ENCODE measurements around the gene DUOX2.

The DUOX2 gene

GRCh38 chr15:45161666-45162065 is 47.7 kb upstream of the DUOX2 start (continued):
- TF ChIP-seq MZF1 (tag by site-specific recombination; IDR thresholded peaks at IDR 0.05; ENCODE audit: borderline replicate concordance) (no peak), ZNF48 (tag by site-specific recombination; IDR thresholded peaks at IDR 0.05) (no peak), ZNF555 (tag by site-specific recombination; conservative IDR thresholded peaks at IDR 0.05) (no peak)

- Histone ChIP-seq H3K36me3 (ENCODE audit: control insufficient read depth in 2 of 2, insufficient read depth in 1 of 2, low read length in 2 of 2) (no peaks in the 10 kb centered on the region), H3K27ac (ENCODE audit: extremely low read depth, low read depth, low read length) (no peak overlapping the region), H3K9me3 (ENCODE audit: control insufficient read depth, insufficient read depth, low read depth, low read length) (no peaks in the 10 kb centered on the region), H3K4me3 (ENCODE audit: low read depth, low read length) (no peak overlapping the region), H3K4me1 (ENCODE audit: control insufficient read depth, insufficient read depth, low read length) (no peaks in the 10 kb centered on the region)
- ChIA-PET POLR2A (interaction anchor here (0.8 kb wide), 1 partner anchor 30 kb away, joined by 3 read pairs; the partner anchor contains the start of gene SHF), CTCF (interaction anchor here (0.6 to 1.7 kb wide), 4 partner anchors 31 to 115 kb away, joined by 3 to 6 read pairs (median 4); no protein-coding TSS in a partner anchor)
- no peak for TF ChIP-seq ZNF521 (tag by site-specific recombination; IDR thresholded peaks at IDR 0.05)
- TF ChIP-seq ZBTB21 (tag by site-specific recombination; IDR thresholded peaks at IDR 0.05), result peak; percentile 54
- no peak for TF ChIP-seq ZNF10 (tag by site-specific recombination; IDR thresholded peaks at IDR 0.05)
- TF ChIP-seq ZNF561 (tag by site-specific recombination; IDR thresholded peaks at IDR 0.05; ENCODE audit: borderline replicate concordance), result no peak
- no peak for TF ChIP-seq ZNF558 (tag by site-specific recombination; IDR thresholded peaks at IDR 0.05)
- TF ChIP-seq ZNF169 (tag by site-specific recombination; IDR thresholded peaks at IDR 0.05), result no peak
- no peak for TF ChIP-seq TSHZ1 (tag by site-specific recombination; IDR thresholded peaks at IDR 0.05; ENCODE audit: borderline replicate concordance)
- TF ChIP-seq ZNF510 (tag by site-specific recombination; IDR thresholded peaks at IDR 0.05; ENCODE audit: insufficient replicate concordance), result no peak
- no peak for TF ChIP-seq BCL11A (tag by site-specific recombination; IDR thresholded peaks at IDR 0.05; ENCODE audit: low read depth)
- TF ChIP-seq PRDM6 (tag by site-specific recombination; IDR thresholded peaks at IDR 0.05), result no peak
- TF ChIP-seq ZNF677 (tag by site-specific recombination; IDR thresholded peaks at IDR 0.05), result no peak
- TF ChIP-seq FEZF1 (tag by site-specific recombination; IDR thresholded peaks at IDR 0.05), result no peak
- TF ChIP-seq ZNF280D (tag by site-specific recombination; IDR thresholded peaks at IDR 0.05), result no peak
- TF ChIP-seq ZNF670 (tag by site-specific recombination; IDR thresholded peaks at IDR 0.05; ENCODE audit: low read depth), result no peak
- TF ChIP-seq ZNF658 (tag by site-specific recombination; IDR thresholded peaks at IDR 0.05), result no peak
- TF ChIP-seq PRDM4 (tag by site-specific recombination; IDR thresholded peaks at IDR 0.05), result no peak
- TF ChIP-seq ZNF398 (tag by site-specific recombination; IDR thresholded peaks at IDR 0.05), result no peak
- TF ChIP-seq ZNF239 (tag by site-specific recombination; IDR thresholded peaks at IDR 0.05), result no peak
- no peak for TF ChIP-seq ZNF768 (tag by site-specific recombination; IDR thresholded peaks at IDR 0.05)
- TF ChIP-seq ZNF544 (tag by site-specific recombination; IDR thresholded peaks at IDR 0.05), result no peak
Measured at GRCh38 chr15:45157974-45158373, 44.0 kb upstream of the DUOX2 start.

Measured in HEK293 (cell line).